ENCODE results near the gene HIF3A. TPM values are rescaled to one million over a fixed set of nuclear protein-coding genes. Genes with fewer than 3 reads are reported as not detected.

The HIF3A gene
- total RNA-seq, 5 donors from 2014 or later (not counting 1 experiment from before 2014, with no cell fraction given): 0.13 to 0.76 (median 0.26) TPM; not detected in 2

DNA sequence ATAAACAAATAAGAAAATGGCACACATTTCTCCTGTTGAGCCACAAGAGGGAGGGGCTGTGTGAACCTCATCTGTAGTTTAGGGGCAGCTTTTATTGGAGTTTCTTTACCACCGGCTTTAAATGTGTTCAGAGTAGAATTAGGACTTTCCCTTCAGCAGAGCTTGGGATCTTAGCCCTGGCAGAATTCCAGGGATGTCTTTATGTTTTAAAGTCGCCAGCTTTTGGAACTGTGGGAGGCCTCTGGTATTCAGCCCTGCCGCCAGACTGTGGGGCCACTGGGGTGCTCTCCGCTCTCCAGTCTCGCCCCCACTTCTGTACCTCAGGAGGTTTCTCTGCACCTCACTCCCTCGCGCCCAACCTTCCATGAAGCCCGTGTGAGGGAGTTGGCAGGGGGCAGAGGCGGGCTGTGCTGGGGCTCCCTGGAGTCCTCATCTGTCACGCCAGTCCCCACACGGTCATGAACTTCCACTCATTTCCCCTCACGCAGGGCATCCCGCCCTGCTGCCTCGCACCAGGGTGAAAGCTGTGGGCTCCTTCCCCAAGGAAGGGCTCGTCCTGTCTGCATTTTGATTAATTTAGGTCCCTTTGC, 85.0 kb downstream of the HIF3A start:
- H3K4me3 Mint-ChIP-seq: no peak overlapping the region
- H3K4me1 Mint-ChIP-seq: peaks cover 0 to 5% (median 4%) of the 10 kb centered on the region in 3 donors
- ChIA-PET CTCF (interaction anchor here in 1 of 2 donors (0.6 kb wide), 1 partner anchor 75 kb away, joined by 3 read pairs; no protein-coding TSS in a partner anchor), POLR2A (no interaction called here)
- peaks cover 59% of the 10 kb centered on the region for H3K36me3 Mint-ChIP-seq
- no peak overlapping the region for H3K27ac Mint-ChIP-seq
- no peak for ATAC-seq (replicated peaks in 1 of 4)
- 90% methylated on average over 7 of the region's 15 CpGs for WGBS (ENCODE audit: insufficient coverage)
- H3K9me3 ChIP-seq: no peaks in the 10 kb centered on the region
- no peak overlapping the region for H3K4me3 ChIP-seq (ENCODE audit: control insufficient read depth in 1 of 2, extremely low read depth in 1 of 2, low read length in 1 of 2)
- H3K27me3 Mint-ChIP-seq: no peaks in the 10 kb centered on the region
- no peaks in the 10 kb centered on the region for H3K4me1 ChIP-seq (ENCODE audit: control insufficient read depth in 1 of 2, extremely low read depth in 1 of 2, insufficient read depth in 2 of 2, low read length in 2 of 2)
- peaks cover 20 to 79% of the 10 kb centered on the region in 2 donors for H3K36me3 ChIP-seq (ENCODE audit: control insufficient read depth in 2 of 2, extremely low read depth in 1 of 2, insufficient read depth in 1 of 2, low read length in 1 of 2)
- no peak overlapping the region for H3K27ac ChIP-seq (ENCODE audit: low read length)
- H3K27me3 ChIP-seq (replicated peaks in 1 of 2; ENCODE audit: control insufficient read depth in 2 of 2, extremely low read depth in 1 of 2, insufficient read depth in 2 of 2, low read length in 1 of 2): no peaks in the 10 kb centered on the region
- DNase-seq: peak in 1 of 35 experiments; percentile 11
- H3K9me3 Mint-ChIP-seq: no peaks in the 10 kb centered on the region

DNA sequence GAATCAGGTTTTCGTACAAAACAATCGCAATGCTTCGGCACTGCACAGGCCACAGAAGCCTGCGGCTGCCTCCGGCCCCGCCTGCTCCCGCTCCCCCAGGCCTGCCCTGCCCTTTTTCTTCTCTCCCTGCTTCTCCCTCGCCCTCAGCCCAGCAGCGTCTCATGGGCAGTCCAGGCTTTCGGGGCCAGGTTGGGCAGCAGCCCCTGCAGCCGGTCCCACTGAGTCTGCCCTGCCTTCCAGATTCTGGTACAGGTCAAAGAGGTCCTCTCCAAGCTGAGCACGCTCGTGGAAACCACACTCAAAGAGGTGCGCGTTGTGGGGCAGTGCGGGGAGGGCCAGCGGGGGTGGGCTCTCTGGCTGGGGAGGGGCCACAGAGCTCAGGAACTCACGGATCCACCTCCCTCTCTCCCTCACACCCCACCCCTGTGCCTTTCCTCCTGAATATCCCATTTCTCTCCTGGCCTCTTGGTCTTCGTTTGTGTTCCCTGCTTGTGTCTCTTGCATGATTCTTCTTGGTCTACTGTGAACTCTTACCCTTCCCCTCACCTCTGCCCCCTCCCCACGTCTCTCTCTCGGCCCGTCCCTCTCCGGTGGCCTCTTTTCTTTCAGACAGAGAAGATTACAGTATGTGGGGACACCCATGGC, 86.5 kb downstream of the HIF3A start:
- Histone ChIP-seq H3K27me3 (replicated peaks in 1 of 2; ENCODE audit: control insufficient read depth in 2 of 2, extremely low read depth in 1 of 2, insufficient read depth in 2 of 2, low read length in 1 of 2) (no peaks in the 10 kb centered on the region), H3K9me3 (no peaks in the 10 kb centered on the region), H3K4me1 (ENCODE audit: control insufficient read depth in 1 of 2, extremely low read depth in 1 of 2, insufficient read depth in 2 of 2, low read length in 2 of 2) (no peaks in the 10 kb centered on the region), H3K36me3 (ENCODE audit: control insufficient read depth in 2 of 2, extremely low read depth in 1 of 2, insufficient read depth in 1 of 2, low read length in 1 of 2) (peaks cover 30 to 80% of the 10 kb centered on the region in 2 donors), H3K4me3 (ENCODE audit: control insufficient read depth in 1 of 2, extremely low read depth in 1 of 2, low read length in 1 of 2) (no peak overlapping the region), H3K27ac (ENCODE audit: low read length) (no peak overlapping the region)
- Mint-ChIP-seq H3K27ac (no peak overlapping the region), H3K9me3 (no peaks in the 10 kb centered on the region), H3K4me3 (no peak overlapping the region), H3K27me3 (no peaks in the 10 kb centered on the region), H3K4me1 (peaks cover 0 to 5% (median 4%) of the 10 kb centered on the region in 3 donors), H3K36me3 (peaks cover 57% of the 10 kb centered on the region)
- ATAC-seq (replicated peaks in 1 of 4) (no peak), DNase-seq (peak in 1 of 35 experiments; percentile 17)
- ChIA-PET POLR2A (no interaction called here), CTCF (interaction anchor here in 1 of 2 donors (0.6 kb wide), 1 partner anchor 1196 kb away, joined by 4 read pairs; no protein-coding TSS in a partner anchor)
- WGBS (ENCODE audit: insufficient coverage): 87% methylated on average over 16 of the region's 23 CpGs

GRCh38 chr19:46383846-46384245, 87.0 kb downstream of the HIF3A start:
- Mint-ChIP-seq H3K4me1 (peaks cover 0 to 5% (median 4%) of the 10 kb centered on the region in 3 donors), H3K27me3 (no peaks in the 10 kb centered on the region), H3K9me3 (no peaks in the 10 kb centered on the region), H3K4me3 (no peak overlapping the region), H3K36me3 (peaks cover 62% of the 10 kb centered on the region), H3K27ac (no peak overlapping the region)
- Histone ChIP-seq H3K9me3 (no peaks in the 10 kb centered on the region), H3K36me3 (ENCODE audit: control insufficient read depth in 2 of 2, extremely low read depth in 1 of 2, insufficient read depth in 1 of 2, low read length in 1 of 2) (peaks cover 35 to 83% of the 10 kb centered on the region in 2 donors), H3K27ac (ENCODE audit: low read length) (no peak overlapping the region), H3K4me1 (ENCODE audit: control insufficient read depth in 1 of 2, extremely low read depth in 1 of 2, insufficient read depth in 2 of 2, low read length in 2 of 2) (no peaks in the 10 kb centered on the region), H3K4me3 (ENCODE audit: control insufficient read depth in 1 of 2, extremely low read depth in 1 of 2, low read length in 1 of 2) (no peak overlapping the region), H3K27me3 (replicated peaks in 1 of 2; ENCODE audit: control insufficient read depth in 2 of 2, extremely low read depth in 1 of 2, insufficient read depth in 2 of 2, low read length in 1 of 2) (no peaks in the 10 kb centered on the region)
- POLR2A ChIA-PET: no interaction called here
- no peak for ATAC-seq (replicated peaks in 1 of 4)
- CTCF ChIA-PET: interaction anchor here in 1 of 2 donors (0.6 kb wide), 1 partner anchor 1197 kb away, joined by 4 read pairs; no protein-coding TSS in a partner anchor
- peak in 1 of 35 experiments; percentile 2 for DNase-seq
- WGBS (ENCODE audit: insufficient coverage): 100% methylated on average over 4 of the region's 7 CpGs

DNA sequence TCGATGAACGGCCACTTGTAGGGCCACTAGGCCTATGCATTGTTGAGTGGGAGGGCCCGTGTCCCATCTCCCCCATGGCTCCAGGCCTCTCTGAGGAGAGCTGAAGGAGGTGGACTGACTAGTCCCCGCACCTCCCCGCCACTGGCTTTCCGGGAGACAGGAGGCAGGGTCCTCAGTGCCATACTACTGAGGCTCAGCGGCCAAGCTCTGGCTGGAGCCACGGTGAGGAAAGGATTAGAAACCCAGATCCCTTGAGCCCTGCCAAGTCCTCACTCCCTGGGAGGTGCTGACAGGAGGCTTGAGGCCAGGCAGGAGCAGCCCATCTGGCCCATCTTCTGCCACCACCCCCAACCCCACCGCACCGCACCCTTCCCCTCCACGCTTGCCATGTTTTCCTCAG, 87.6 kb downstream of the HIF3A start:
- Mint-ChIP-seq H3K27me3 (no peaks in the 10 kb centered on the region), H3K27ac (no peak overlapping the region), H3K9me3 (no peaks in the 10 kb centered on the region), H3K4me3 (no peak overlapping the region), H3K4me1 (peaks cover 0 to 4% (median 1%) of the 10 kb centered on the region in 3 donors), H3K36me3 (peaks cover 66% of the 10 kb centered on the region)
- H3K36me3 ChIP-seq (ENCODE audit: control insufficient read depth in 2 of 2, extremely low read depth in 1 of 2, insufficient read depth in 1 of 2, low read length in 1 of 2): peaks cover 33 to 85% of the 10 kb centered on the region in 2 donors
- peak in 1 of 35 experiments; percentile 11 for DNase-seq
- H3K4me3 ChIP-seq (ENCODE audit: control insufficient read depth in 1 of 2, extremely low read depth in 1 of 2, low read length in 1 of 2): no peak overlapping the region
- CTCF ChIA-PET: no interaction called here
- H3K9me3 ChIP-seq: no peaks in the 10 kb centered on the region
- POLR2A ChIA-PET: no interaction called here
- WGBS (ENCODE audit: insufficient coverage): 97% methylated on average over 7 of the region's 11 CpGs
- no peaks in the 10 kb centered on the region for H3K27me3 ChIP-seq (replicated peaks in 1 of 2; ENCODE audit: control insufficient read depth in 2 of 2, extremely low read depth in 1 of 2, insufficient read depth in 2 of 2, low read length in 1 of 2)
- ATAC-seq (replicated peaks in 1 of 4): no peak
- no peaks in the 10 kb centered on the region for H3K4me1 ChIP-seq (ENCODE audit: control insufficient read depth in 1 of 2, extremely low read depth in 1 of 2, insufficient read depth in 2 of 2, low read length in 2 of 2)
- H3K27ac ChIP-seq (ENCODE audit: low read length): no peak overlapping the region

DNA sequence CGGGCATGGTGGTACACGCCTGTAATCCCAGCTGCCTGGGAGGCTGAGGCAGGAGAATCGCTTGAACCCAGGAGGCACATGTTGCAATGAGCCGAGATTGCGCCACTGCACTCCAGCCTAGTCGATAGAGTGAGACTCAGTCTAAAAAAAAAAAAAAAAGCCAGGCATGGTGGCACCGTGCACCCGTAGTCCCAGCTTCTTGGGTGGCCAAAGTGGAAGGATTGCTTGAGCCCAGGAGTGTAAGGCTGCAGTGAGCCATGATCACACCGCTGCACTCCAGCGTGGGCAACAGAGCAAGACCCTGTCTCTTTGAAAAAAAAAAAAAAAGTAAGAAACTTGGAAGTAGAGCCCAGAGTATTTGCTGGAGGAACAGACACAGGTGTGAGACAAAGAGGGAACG, 88.8 kb downstream of the HIF3A start:
- peaks cover 62% of the 10 kb centered on the region for H3K36me3 Mint-ChIP-seq
- no peak for ATAC-seq (replicated peaks in 1 of 4)
- no peak overlapping the region for H3K27ac Mint-ChIP-seq
- POLR2A ChIA-PET: no interaction called here
- peaks cover 30 to 89% of the 10 kb centered on the region in 2 donors for H3K36me3 ChIP-seq (ENCODE audit: control insufficient read depth in 2 of 2, extremely low read depth in 1 of 2, insufficient read depth in 1 of 2, low read length in 1 of 2)
- no peaks in the 10 kb centered on the region for H3K27me3 Mint-ChIP-seq
- H3K9me3 ChIP-seq: no peaks in the 10 kb centered on the region
- H3K4me1 Mint-ChIP-seq: peaks cover 0 to 3% (median 0%) of the 10 kb centered on the region in 3 donors
- no peaks in the 10 kb centered on the region for H3K4me1 ChIP-seq (ENCODE audit: control insufficient read depth in 1 of 2, extremely low read depth in 1 of 2, insufficient read depth in 2 of 2, low read length in 2 of 2)
- H3K27ac ChIP-seq (ENCODE audit: low read length): no peak overlapping the region
- no peak overlapping the region for H3K4me3 Mint-ChIP-seq
- no peaks in the 10 kb centered on the region for H3K27me3 ChIP-seq (replicated peaks in 1 of 2; ENCODE audit: control insufficient read depth in 2 of 2, extremely low read depth in 1 of 2, insufficient read depth in 2 of 2, low read length in 1 of 2)
- H3K4me3 ChIP-seq (ENCODE audit: control insufficient read depth in 1 of 2, extremely low read depth in 1 of 2, low read length in 1 of 2): no peak overlapping the region
- DNase-seq: no peak
- CTCF ChIA-PET: no interaction called here
- WGBS (ENCODE audit: insufficient coverage): 92% methylated on average over 10 of the region's 11 CpGs
- H3K9me3 Mint-ChIP-seq: no peaks in the 10 kb centered on the region

DNA sequence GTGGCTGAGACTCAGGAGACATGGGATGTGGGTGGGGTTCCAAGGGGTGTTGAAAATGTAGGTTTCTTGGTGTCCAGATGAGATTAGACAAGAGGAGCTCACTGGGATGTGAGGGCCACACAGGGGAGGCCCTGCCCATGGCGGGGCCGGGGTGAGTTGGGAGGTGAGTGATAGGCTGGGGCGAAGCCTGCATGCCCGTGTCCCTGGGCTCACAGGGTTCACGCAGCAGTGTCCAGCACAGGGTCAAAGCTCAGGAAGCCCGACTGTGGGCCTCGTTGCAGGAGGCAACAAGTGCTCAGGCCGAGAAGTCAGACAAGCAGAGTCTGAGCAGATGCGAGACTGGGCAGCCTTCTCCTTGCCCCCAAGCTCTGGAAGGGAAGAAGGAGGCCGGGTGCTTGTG, 89.3 kb downstream of the HIF3A start:
- ATAC-seq (replicated peaks in 1 of 4): no peak
- H3K9me3 Mint-ChIP-seq: no peaks in the 10 kb centered on the region
- Histone ChIP-seq H3K9me3 (no peaks in the 10 kb centered on the region), H3K27me3 (replicated peaks in 1 of 2; ENCODE audit: control insufficient read depth in 2 of 2, extremely low read depth in 1 of 2, insufficient read depth in 2 of 2, low read length in 1 of 2) (no peaks in the 10 kb centered on the region), H3K27ac (ENCODE audit: low read length) (no peak overlapping the region), H3K4me1 (ENCODE audit: control insufficient read depth in 1 of 2, extremely low read depth in 1 of 2, insufficient read depth in 2 of 2, low read length in 2 of 2) (no peaks in the 10 kb centered on the region), H3K4me3 (ENCODE audit: control insufficient read depth in 1 of 2, extremely low read depth in 1 of 2, low read length in 1 of 2) (no peak overlapping the region), H3K36me3 (ENCODE audit: control insufficient read depth in 2 of 2, extremely low read depth in 1 of 2, insufficient read depth in 1 of 2, low read length in 1 of 2) (peaks cover 31 to 90% of the 10 kb centered on the region in 2 donors)
- no peak overlapping the region for H3K27ac Mint-ChIP-seq
- no peaks in the 10 kb centered on the region for H3K27me3 Mint-ChIP-seq
- WGBS (ENCODE audit: insufficient coverage): 96% methylated on average over 8 of the region's 10 CpGs
- no peaks in the 10 kb centered on the region for H3K4me1 Mint-ChIP-seq
- POLR2A ChIA-PET: no interaction called here
- DNase-seq: no peak
- CTCF ChIA-PET: interaction anchor here in 1 of 2 donors (0.7 kb wide), 1 partner anchor 10 kb away, joined by 3 read pairs; no protein-coding TSS in a partner anchor
- H3K4me3 Mint-ChIP-seq: no peak overlapping the region
- peaks cover 57% of the 10 kb centered on the region for H3K36me3 Mint-ChIP-seq

Measured in T-cell (primary cell).